Measurements from ENCODE around the gene ERC2.

The ERC2 gene

DNA sequence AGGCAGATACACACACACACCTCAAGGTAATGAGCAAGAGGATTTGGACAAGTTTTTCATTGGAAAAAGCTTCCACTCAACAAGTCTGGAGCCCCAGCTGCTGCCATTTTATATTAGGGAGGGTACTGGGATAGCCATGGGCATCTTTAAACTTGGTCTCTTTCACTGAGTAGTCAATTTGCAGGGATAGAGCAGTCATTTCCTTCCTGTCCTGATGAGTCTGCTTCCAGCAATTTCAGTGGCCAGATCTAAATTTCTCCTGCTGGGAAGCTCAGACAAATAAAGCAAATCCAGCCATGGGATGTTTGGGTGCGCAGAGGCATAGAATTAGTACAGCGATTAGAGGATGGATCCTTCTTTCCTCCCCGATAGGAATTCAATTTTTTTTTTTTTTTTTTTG, 874 bp upstream of the ERC2 start:
- no peak overlapping the region for H3K9ac ChIP-seq (ENCODE audit: low read length)
- peaks cover 24 to 34% of the 10 kb centered on the region in 2 donors for H3K27me3 ChIP-seq (ENCODE audit: control insufficient read depth in 1 of 2, insufficient read depth in 2 of 2, low read length in 2 of 2)
- H3K36me3 ChIP-seq (ENCODE audit: insufficient read depth, low read length) = no peaks in the 10 kb centered on the region
- no peak overlapping the region for H3K4me3 ChIP-seq (ENCODE audit: low read depth in 1 of 2, low read length in 2 of 2)
- H3K9me3 ChIP-seq (ENCODE audit: low read length) = no peaks in the 10 kb centered on the region
- H3K4me1 ChIP-seq (ENCODE audit: insufficient read depth, low read length) = peaks cover 13% of the 10 kb centered on the region
- H3K27ac ChIP-seq (ENCODE audit: low read depth, low read length) = no peak overlapping the region

DNA sequence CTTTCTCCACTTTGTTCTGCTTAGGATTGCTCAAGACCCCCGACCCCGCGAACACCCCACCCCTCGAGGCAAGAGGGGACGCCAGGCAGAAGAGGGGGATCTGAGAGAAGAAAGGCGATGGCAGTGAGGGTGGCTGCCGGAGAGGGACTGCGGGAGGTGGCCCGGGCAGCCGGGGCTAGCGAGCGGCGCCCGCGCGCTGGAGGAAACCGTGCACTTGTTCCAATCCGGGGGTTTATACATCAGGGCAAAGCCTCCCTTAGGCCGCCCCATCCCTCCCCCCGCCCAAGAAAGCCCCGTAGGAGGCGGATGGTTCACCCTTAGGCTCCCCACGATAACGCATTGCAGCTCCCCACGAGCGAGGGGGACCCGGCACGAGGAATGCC, 475 bp downstream of the ERC2 start:
- Histone ChIP-seq H3K36me3 (ENCODE audit: insufficient read depth, low read length) (no peaks in the 10 kb centered on the region), H3K27ac (ENCODE audit: low read depth, low read length) (no peak overlapping the region), H3K4me1 (ENCODE audit: insufficient read depth, low read length) (peaks cover 13% of the 10 kb centered on the region), H3K27me3 (ENCODE audit: control insufficient read depth in 1 of 2, insufficient read depth in 2 of 2, low read length in 2 of 2) (peaks cover 29 to 34% of the 10 kb centered on the region in 2 donors), H3K9ac (ENCODE audit: low read length) (no peak overlapping the region), H3K4me3 (ENCODE audit: low read depth in 1 of 2, low read length in 2 of 2) (peak overlapping the region; percentile 25 to 77), H3K9me3 (ENCODE audit: low read length) (no peaks in the 10 kb centered on the region)

DNA sequence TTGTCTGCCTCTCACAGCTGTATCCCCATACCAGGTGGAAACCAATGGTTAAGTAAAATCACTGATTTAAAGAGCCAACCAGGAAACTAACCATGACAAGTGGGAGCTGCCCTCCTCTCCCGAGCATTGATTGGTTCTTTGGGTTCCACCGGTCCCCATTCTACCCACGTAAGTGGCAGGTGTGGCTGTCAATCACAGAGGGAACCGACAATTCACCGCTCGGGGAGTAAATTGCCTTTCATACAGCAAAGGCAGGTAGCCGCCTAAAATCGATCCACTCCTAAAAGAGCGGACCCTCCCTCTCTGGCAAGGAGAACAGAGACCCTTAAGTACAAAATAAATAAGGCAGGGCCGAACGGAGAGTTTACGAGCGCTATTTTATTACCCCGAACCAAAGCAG, 1.2 kb downstream of the ERC2 start:
- H3K36me3 ChIP-seq (ENCODE audit: insufficient read depth, low read length) = no peaks in the 10 kb centered on the region
- peaks cover 13% of the 10 kb centered on the region for H3K4me1 ChIP-seq (ENCODE audit: insufficient read depth, low read length)
- peaks cover 29 to 34% of the 10 kb centered on the region in 2 donors for H3K27me3 ChIP-seq (ENCODE audit: control insufficient read depth in 1 of 2, insufficient read depth in 2 of 2, low read length in 2 of 2)
- H3K9me3 ChIP-seq (ENCODE audit: low read length) = no peaks in the 10 kb centered on the region
- H3K27ac ChIP-seq (ENCODE audit: low read depth, low read length) = no peak overlapping the region
- no peak overlapping the region for H3K9ac ChIP-seq (ENCODE audit: low read length)
- H3K4me3 ChIP-seq (ENCODE audit: low read depth in 1 of 2, low read length in 2 of 2) = peak overlapping the region in 1 of 2 donors; percentile 25

DNA sequence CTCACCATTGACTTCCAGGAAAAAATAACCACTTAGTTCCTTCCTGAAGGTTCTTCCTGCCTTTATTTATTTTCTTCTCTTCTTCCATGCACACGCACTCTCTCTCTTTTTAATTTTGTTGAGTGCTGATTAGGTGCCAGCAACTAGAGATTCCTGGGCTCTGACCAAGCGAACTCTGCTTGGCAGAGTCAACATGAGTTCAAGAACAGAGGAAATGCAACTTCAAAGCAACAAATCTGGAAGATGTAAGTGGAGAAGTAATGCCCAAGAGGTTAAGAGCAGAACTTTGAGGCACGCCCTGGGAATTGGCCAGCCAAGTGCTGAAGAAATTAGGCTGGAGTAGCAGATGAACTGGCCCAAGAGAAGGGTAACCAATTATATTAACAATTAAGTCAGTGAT, 8.5 kb downstream of the ERC2 start:
- Histone ChIP-seq H3K9me3 (ENCODE audit: low read length) (no peaks in the 10 kb centered on the region), H3K4me1 (ENCODE audit: insufficient read depth, low read length) (no peaks in the 10 kb centered on the region), H3K27ac (ENCODE audit: low read depth, low read length) (no peak overlapping the region), H3K9ac (ENCODE audit: low read length) (no peak overlapping the region), H3K4me3 (ENCODE audit: low read depth in 1 of 2, low read length in 2 of 2) (no peak overlapping the region), H3K36me3 (ENCODE audit: insufficient read depth, low read length) (no peaks in the 10 kb centered on the region), H3K27me3 (ENCODE audit: control insufficient read depth in 1 of 2, insufficient read depth in 2 of 2, low read length in 2 of 2) (peaks cover 5 to 7% of the 10 kb centered on the region in 2 donors)

DNA sequence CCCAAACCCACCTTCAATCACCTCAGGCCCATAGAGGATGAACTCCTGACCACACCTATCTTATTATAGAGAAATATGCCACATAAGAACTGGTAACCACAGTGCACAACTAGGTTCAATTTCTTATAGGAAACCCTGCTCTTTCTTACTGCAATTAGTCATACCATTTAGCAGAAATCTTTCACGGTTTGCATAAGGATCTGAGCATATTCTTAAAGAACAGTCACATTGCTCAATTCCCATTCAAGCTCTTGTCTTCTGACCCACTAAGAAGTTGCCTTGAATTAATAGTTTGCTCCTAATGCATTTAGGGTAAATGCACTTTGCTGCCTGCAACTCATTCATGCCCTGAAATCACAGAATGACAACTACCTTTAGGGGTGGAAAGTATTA, 9.2 kb downstream of the ERC2 start:
- Histone ChIP-seq H3K9me3 (ENCODE audit: low read length) (no peaks in the 10 kb centered on the region), H3K9ac (ENCODE audit: low read length) (no peak overlapping the region), H3K4me1 (ENCODE audit: insufficient read depth, low read length) (no peaks in the 10 kb centered on the region), H3K36me3 (ENCODE audit: insufficient read depth, low read length) (no peaks in the 10 kb centered on the region), H3K27ac (ENCODE audit: low read depth, low read length) (no peak overlapping the region), H3K4me3 (ENCODE audit: low read depth in 1 of 2, low read length in 2 of 2) (no peak overlapping the region), H3K27me3 (ENCODE audit: control insufficient read depth in 1 of 2, insufficient read depth in 2 of 2, low read length in 2 of 2) (peaks cover 0 to 5% of the 10 kb centered on the region in 2 donors)

DNA sequence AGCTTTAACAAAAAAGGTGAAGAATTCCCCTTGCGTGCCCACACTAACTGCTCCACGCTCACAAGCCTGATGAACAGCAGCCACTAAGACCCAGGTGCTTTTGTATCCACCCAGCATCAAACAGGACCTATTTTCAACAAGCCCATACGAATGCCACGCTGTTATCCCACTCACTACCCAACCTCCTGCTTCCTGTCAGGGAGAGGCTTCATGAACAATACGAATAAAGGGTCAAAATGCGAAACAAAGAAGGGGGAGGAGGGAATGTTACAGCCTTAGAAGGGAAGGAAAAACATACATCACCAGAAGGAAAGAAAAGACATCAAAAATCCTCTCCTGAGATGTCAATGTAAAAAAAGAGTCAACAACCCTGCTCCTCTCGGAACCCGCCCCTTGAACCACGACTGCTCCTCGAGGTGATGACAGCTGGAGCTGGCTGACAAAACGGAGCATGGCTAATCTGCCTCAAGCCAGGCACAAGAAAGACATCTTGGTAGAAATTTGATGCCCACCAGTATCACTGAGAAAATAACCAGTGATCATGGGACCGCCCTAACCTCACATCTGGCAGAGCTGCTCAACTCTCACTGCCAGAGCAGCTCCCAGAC, 9.7 kb downstream of the ERC2 start:
- Histone ChIP-seq H3K27me3 (ENCODE audit: control insufficient read depth in 1 of 2, insufficient read depth in 2 of 2, low read length in 2 of 2) (peaks cover 0 to under 1% of the 10 kb centered on the region in 2 donors), H3K27ac (ENCODE audit: low read depth, low read length) (no peak overlapping the region), H3K4me3 (ENCODE audit: low read depth in 1 of 2, low read length in 2 of 2) (no peak overlapping the region), H3K36me3 (ENCODE audit: insufficient read depth, low read length) (no peaks in the 10 kb centered on the region), H3K9ac (ENCODE audit: low read length) (no peak overlapping the region), H3K9me3 (ENCODE audit: low read length) (no peaks in the 10 kb centered on the region), H3K4me1 (ENCODE audit: insufficient read depth, low read length) (no peaks in the 10 kb centered on the region)

DNA sequence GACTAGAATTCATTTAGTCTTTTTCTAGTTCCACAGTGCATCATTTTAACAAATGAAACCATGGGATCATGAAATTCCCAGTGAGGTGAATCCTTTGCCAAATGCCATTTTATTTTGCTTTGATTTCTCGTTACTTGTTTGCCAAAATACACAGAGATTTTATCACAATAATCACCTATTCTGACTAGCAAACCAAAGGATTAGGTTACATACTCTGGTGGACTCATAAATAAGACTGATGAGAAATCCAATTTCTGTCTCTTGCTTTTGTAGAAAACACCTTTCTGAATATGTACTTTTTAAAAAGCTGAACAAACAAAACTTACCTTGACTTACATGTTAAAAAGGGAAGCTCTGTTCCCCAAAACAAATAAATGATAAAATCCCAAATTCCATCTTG, 12.2 kb downstream of the ERC2 start:
- Histone ChIP-seq H3K27ac (ENCODE audit: low read depth, low read length) (no peak overlapping the region), H3K9ac (ENCODE audit: low read length) (no peak overlapping the region), H3K4me3 (ENCODE audit: low read depth in 1 of 2, low read length in 2 of 2) (no peak overlapping the region), H3K9me3 (ENCODE audit: low read length) (no peaks in the 10 kb centered on the region), H3K4me1 (ENCODE audit: insufficient read depth, low read length) (no peaks in the 10 kb centered on the region), H3K27me3 (ENCODE audit: control insufficient read depth in 1 of 2, insufficient read depth in 2 of 2, low read length in 2 of 2) (no peaks in the 10 kb centered on the region), H3K36me3 (ENCODE audit: insufficient read depth, low read length) (no peaks in the 10 kb centered on the region)

DNA sequence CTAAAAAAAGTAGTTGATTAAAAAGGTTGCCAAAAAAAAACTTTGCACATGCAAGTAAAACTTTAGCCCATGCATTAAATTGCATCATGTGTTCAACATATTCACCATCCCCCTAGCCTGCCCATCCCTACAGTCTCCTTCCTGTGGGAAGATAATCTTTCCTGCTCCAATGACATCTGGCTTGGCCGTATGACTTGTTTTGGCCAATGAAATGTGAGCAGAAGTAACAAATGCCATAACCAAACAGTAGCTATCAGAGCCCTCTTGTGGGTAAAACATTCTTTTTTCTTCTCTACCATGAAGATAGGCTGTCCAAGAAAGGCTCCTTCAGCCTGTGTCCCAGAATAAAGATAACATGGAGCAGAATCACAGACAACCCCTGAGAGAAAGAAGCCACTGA, 15.3 kb downstream of the ERC2 start:
- Histone ChIP-seq H3K9ac (ENCODE audit: low read length) (no peak overlapping the region), H3K9me3 (ENCODE audit: low read length) (no peaks in the 10 kb centered on the region), H3K4me3 (ENCODE audit: low read depth in 1 of 2, low read length in 2 of 2) (no peak overlapping the region), H3K27ac (ENCODE audit: low read depth, low read length) (no peak overlapping the region), H3K36me3 (ENCODE audit: insufficient read depth, low read length) (no peaks in the 10 kb centered on the region), H3K4me1 (ENCODE audit: insufficient read depth, low read length) (no peaks in the 10 kb centered on the region), H3K27me3 (ENCODE audit: control insufficient read depth in 1 of 2, insufficient read depth in 2 of 2, low read length in 2 of 2) (no peaks in the 10 kb centered on the region)

DNA sequence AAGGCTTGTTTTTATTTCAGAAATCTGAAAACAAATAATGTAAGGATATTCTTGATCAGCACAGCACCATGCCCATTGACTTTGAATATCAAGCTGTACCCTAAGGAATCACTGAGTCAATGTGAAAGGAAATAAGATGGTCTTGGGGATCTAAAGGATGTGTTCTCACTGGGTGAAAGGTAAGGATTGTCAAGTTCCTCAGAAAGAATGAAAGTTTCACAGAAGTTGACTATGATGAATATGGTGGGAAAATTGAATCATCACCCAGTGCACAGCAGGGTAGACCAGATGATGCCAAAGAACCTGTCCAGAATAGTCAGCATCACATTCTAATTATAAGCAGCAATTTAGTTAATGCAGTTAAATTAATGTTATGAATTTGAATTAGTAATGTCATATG, 16.2 kb downstream of the ERC2 start:
- Histone ChIP-seq H3K27ac (ENCODE audit: low read depth, low read length) (no peak overlapping the region), H3K36me3 (ENCODE audit: insufficient read depth, low read length) (no peaks in the 10 kb centered on the region), H3K9me3 (ENCODE audit: low read length) (no peaks in the 10 kb centered on the region), H3K4me1 (ENCODE audit: insufficient read depth, low read length) (no peaks in the 10 kb centered on the region), H3K4me3 (ENCODE audit: low read depth in 1 of 2, low read length in 2 of 2) (no peak overlapping the region), H3K9ac (ENCODE audit: low read length) (no peak overlapping the region), H3K27me3 (ENCODE audit: control insufficient read depth in 1 of 2, insufficient read depth in 2 of 2, low read length in 2 of 2) (no peaks in the 10 kb centered on the region)

DNA sequence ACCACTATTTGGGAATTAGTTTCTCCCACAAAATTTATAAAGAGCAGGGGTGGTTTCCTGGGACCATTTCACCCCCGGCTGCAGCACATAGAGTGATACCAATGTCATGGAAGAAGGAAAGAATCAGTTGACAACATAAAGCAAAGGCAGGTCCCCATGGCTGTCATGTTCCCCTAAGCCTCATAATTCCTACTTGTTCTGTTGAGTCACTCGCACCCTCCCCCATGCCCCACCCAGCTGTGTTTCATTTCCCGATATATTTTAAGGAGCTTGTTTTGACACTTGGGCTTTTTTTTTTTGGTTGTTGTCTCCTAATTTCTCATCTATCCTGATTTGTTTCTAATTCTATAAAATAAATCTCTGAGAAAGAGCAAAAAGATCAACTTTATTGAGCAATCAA, 24.9 kb downstream of the ERC2 start:
- H3K4me1 ChIP-seq (ENCODE audit: insufficient read depth, low read length) = no peaks in the 10 kb centered on the region

DNA sequence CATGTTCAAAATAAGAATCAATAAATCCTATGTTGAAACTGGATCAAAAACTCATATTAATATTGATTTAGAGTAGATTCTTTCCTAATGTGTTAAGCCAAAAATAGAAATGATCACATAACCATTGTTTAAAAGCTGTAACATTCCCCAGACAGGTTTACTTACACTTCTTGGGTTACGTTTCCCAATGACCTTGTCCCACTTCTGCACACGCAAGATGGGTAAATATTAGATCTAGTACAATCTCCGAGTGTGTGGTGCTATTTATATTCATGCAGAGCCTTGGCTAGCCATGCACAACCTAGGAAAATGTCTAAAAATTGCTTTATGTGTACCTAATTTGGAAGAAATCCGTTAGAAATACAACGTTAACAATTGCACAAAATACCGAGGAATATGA, 39.6 kb downstream of the ERC2 start:
- Histone ChIP-seq H3K9ac (ENCODE audit: low read length) (no peak overlapping the region), H3K4me1 (ENCODE audit: insufficient read depth, low read length) (no peaks in the 10 kb centered on the region), H3K27ac (ENCODE audit: low read depth, low read length) (no peak overlapping the region), H3K27me3 (ENCODE audit: control insufficient read depth in 1 of 2, insufficient read depth in 2 of 2, low read length in 2 of 2) (no peaks in the 10 kb centered on the region), H3K9me3 (ENCODE audit: low read length) (no peaks in the 10 kb centered on the region), H3K4me3 (ENCODE audit: low read depth in 1 of 2, low read length in 2 of 2) (no peak overlapping the region), H3K36me3 (ENCODE audit: insufficient read depth, low read length) (no peaks in the 10 kb centered on the region)

More for the DNA sequence above, 24.9 kb downstream of the ERC2 start:
- Histone ChIP-seq H3K27me3 (ENCODE audit: control insufficient read depth in 1 of 2, insufficient read depth in 2 of 2, low read length in 2 of 2) (no peaks in the 10 kb centered on the region), H3K27ac (ENCODE audit: low read depth, low read length) (no peak overlapping the region), H3K9ac (ENCODE audit: low read length) (no peak overlapping the region), H3K9me3 (ENCODE audit: low read length) (no peaks in the 10 kb centered on the region), H3K36me3 (ENCODE audit: insufficient read depth, low read length) (no peaks in the 10 kb centered on the region), H3K4me3 (ENCODE audit: low read depth in 1 of 2, low read length in 2 of 2) (no peak overlapping the region)

DNA sequence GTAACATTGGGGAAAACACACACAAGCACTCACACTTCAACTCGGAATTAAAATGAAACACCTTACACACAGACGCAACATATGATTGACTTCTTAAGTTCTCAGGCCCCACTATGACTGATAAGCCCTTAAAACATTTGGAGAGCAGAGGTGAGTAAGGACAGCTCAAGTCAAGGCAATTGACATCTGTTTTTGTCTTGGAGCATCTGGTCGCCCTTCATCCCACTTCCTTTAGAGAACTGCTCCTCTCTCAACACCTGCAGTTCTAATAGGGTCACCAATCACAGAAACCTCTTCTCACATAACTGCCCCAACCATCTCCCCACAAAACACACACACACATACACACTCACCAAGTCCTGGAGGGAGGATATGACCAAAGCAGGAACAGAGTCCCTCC, 43.4 kb downstream of the ERC2 start:
- H3K4me3 ChIP-seq (ENCODE audit: low read depth in 1 of 2, low read length in 2 of 2) = no peak overlapping the region
- no peak overlapping the region for H3K9ac ChIP-seq (ENCODE audit: low read length)
- H3K9me3 ChIP-seq (ENCODE audit: low read length) = no peaks in the 10 kb centered on the region
- no peaks in the 10 kb centered on the region for H3K4me1 ChIP-seq (ENCODE audit: insufficient read depth, low read length)
- no peaks in the 10 kb centered on the region for H3K36me3 ChIP-seq (ENCODE audit: insufficient read depth, low read length)
- H3K27ac ChIP-seq (ENCODE audit: low read depth, low read length) = no peak overlapping the region
- H3K27me3 ChIP-seq (ENCODE audit: control insufficient read depth in 1 of 2, insufficient read depth in 2 of 2, low read length in 2 of 2) = no peaks in the 10 kb centered on the region

All from muscle layer of colon (tissue), 2 donors.